Lower leg skin (tissue), 4 donors: ENCODE data around the gene INHBA. TPM values are rescaled to one million over a fixed set of nuclear protein-coding genes. Genes with fewer than 3 reads are reported as not detected.

Experiments used
- DNase-seq, 2 donors: peaks; one replicate each; pipeline ENCODE4 v3.0.0-alpha.2; 2019; ENCODE audit warnings: low spot score in 2 of 2
- H3K4me3 ChIP-seq: fragments of 200-600 bp; sonication (generic); 2 replicates; pipeline ENCODE4 v1.5.1; 2017; ENCODE audit warnings: mild to moderate bottlenecking, low read depth; ENCODE audit not compliant: poor library complexity, severe bottlenecking
- CTCF ChIP-seq, 3 donors: fragments of 450-650 bp; IDR thresholded peaks; one replicate each; pipeline ENCODE4 v1.5.1; 2016; ENCODE audit warnings: antibody characterized with exemption in 3 of 3, mild to moderate bottlenecking in 3 of 3, moderate library complexity in 2 of 3
- POLR2A ChIP-seq, 2 donors: fragments of 450-650 bp; IDR thresholded peaks; one replicate each; pipeline ENCODE4 v1.6.1; 2016 to 2017; ENCODE audit warnings: antibody characterized with exemption in 2 of 2, mild to moderate bottlenecking in 1 of 2, moderate library complexity in 1 of 2
- WGBS, 2 donors: methylation state at CpG; one replicate each; pipeline ENCODE4 v1.1.5; 2018; 5-methylcytosine and 5-hydroxymethylcytosine counted together
- intact Hi-C: fragments of 100-400 bp; cut with DNase I; formaldehyde crosslinking; loops from one replicate; pipeline ENCODE4 v1.15.0; 2023; ENCODE audit warnings: low total_unique reads
- total RNA-seq, 4 donors: library from RNA; depleted of rRNA; stranded (reverse); fragments of >200 nt; gene quantifications; one replicate each; pipeline ENCODE4 v1.1.0, GENCODE V29; 2016

The INHBA gene
- total RNA-seq, 4 donors from 2014 or later = 1.1 to 6.3 (median 1.7) TPM

- DNase-seq = no peak
- H3K4me3 ChIP-seq = no peak overlapping the region
- WGBS, 2 donors = 36 to 41% methylated on average over 13 of the region's 13 CpGs
- no peak for TF ChIP-seq POLR2A (IDR thresholded peaks at IDR 0.05)
- TF ChIP-seq CTCF (IDR thresholded peaks at IDR 0.05) = no peak
- intact Hi-C loops = no loop called here
Measured at GRCh38 chr7:41701068-41701941, 1.6 kb downstream of the INHBA start.

- no peak for TF ChIP-seq POLR2A (IDR thresholded peaks at IDR 0.05)
- TF ChIP-seq CTCF (IDR thresholded peaks at IDR 0.05) = no peak
- H3K4me3 ChIP-seq = peak overlapping the region; percentile 15
- no peak for DNase-seq
- WGBS, 2 donors = 7 to 10% methylated on average over 18 of the region's 18 CpGs
- intact Hi-C loops = no loop called here
Measured at GRCh38 chr7:41700044-41700471, 2.8 kb downstream of the INHBA start.

- H3K4me3 ChIP-seq = no peak overlapping the region
- WGBS, 2 donors = 11 to 15% methylated on average over 12 of the region's 12 CpGs
- no peak for DNase-seq
- intact Hi-C loops = no loop called here
- no peak for TF ChIP-seq CTCF (IDR thresholded peaks at IDR 0.05)
- TF ChIP-seq POLR2A (IDR thresholded peaks at IDR 0.05) = no peak
Measured at GRCh38 chr7:41699516-41699915, 3.4 kb downstream of the INHBA start.

- 41 to 54% methylated on average over 4 of the region's 4 CpGs for WGBS, 2 donors
- TF ChIP-seq CTCF (IDR thresholded peaks at IDR 0.05) (no peak), POLR2A (IDR thresholded peaks at IDR 0.05) (no peak)
- no peak overlapping the region for H3K4me3 ChIP-seq
- peak in 1 of 2 donors; percentile 26 for DNase-seq
- intact Hi-C loops = no loop called here
Measured at GRCh38 chr7:41698726-41699125, 4.2 kb downstream of the INHBA start.

- WGBS, 2 donors = 84 to 93% methylated on average over 3 of the region's 3 CpGs
- TF ChIP-seq CTCF (IDR thresholded peaks at IDR 0.05) (no peak), POLR2A (IDR thresholded peaks at IDR 0.05) (no peak)
- no peak overlapping the region for H3K4me3 ChIP-seq
- no peak for DNase-seq
- intact Hi-C loops = no loop called here
Measured at GRCh38 chr7:41698114-41698513, 4.8 kb downstream of the INHBA start.
